Type B pancreatic cell (in vitro differentiated cells): Measurements from ENCODE around the gene ODF2. TPM values are rescaled to one million over a fixed set of nuclear protein-coding genes. Genes with fewer than 3 reads are reported as not detected.
"Not testable (repeated sequence)": the region's sequence is repeated elsewhere in the genome, so short reads cannot be mapped to it uniquely, and the experiment has no call there.

ENCODE experiments used
- DNase-seq: peaks from one replicate; pipeline ENCODE4 v3.0.0; 2021; ENCODE audit warnings: mixed read lengths; ENCODE audit not compliant: unreplicated experiment; ENCODE audit errors: extremely low spot score
- H3K27ac Mint-ChIP-seq: 2 replicates; pipeline ENCODE4 v1.8.0; 2021; ENCODE audit warnings: mild to moderate bottlenecking, mixed read lengths
- H3K27me3 Mint-ChIP-seq: 2 replicates; pipeline ENCODE4 v1.8.0; 2021; ENCODE audit warnings: mixed read lengths
- H3K36me3 Mint-ChIP-seq: 2 replicates; pipeline ENCODE4 v1.8.0; 2021; ENCODE audit warnings: mixed read lengths
- H3K4me1 Mint-ChIP-seq: one replicate; pipeline ENCODE4 v1.8.0; 2021; ENCODE audit warnings: mixed read lengths; ENCODE audit not compliant: unreplicated experiment
- H3K4me3 Mint-ChIP-seq: 2 replicates; pipeline ENCODE4 v1.8.0; 2021; ENCODE audit warnings: mild to moderate bottlenecking, mixed read lengths
- H3K9me3 Mint-ChIP-seq: 2 replicates; pipeline ENCODE4 v1.8.0; 2021; ENCODE audit warnings: mixed read lengths
- total RNA-seq: library from RNA; stranded (reverse); gene quantifications from 2 replicates; pipeline ENCODE4 v1.2.1, GENCODE V29; 2021; ENCODE audit warnings: low replicate concordance
- TF ChIP-seq, protein P1 (sequence below): fragments of 200-600 bp; sonication (generic); conservative IDR thresholded peaks from 2 replicates; pipeline ENCODE4 v1.5.0; 2021; ENCODE audit warnings: antibody characterized with exemption, mild to moderate bottlenecking

The ODF2 gene
- total RNA-seq, 1 donor from 2014 or later: 59.1 TPM

DNA sequence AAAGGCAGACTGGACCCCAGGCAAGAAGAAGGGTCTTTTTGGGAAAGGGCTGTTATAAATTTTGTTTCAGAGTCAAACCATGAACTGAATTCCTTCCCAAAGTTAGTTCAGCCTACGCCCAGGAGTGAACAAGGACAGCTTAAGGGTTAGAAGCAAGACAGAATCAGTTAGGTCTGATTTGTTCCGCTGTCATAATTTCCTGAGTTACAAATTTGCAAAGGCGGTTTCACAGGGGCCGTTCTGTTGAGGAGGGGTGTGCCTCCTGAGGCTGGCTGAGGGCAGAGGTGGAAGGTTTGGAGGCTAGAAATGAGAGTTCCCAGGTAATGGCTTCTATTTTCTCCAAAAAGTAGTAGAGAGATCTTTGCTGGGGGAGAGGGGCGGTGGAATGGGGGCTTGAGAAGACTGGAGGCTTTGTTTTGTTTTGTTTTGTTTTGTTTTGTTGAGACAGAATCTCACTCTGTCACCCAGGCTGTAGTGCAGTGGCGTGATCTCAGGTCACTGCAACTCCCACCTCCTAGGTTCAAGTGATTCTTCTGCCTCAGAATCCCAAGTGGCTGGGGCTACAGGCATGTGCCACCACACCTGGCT lies 39.3 kb upstream of the ODF2 start:
- H3K27me3 Mint-ChIP-seq: peaks cover 13% of the 10 kb centered on the region
- no peaks in the 10 kb centered on the region for H3K9me3 Mint-ChIP-seq
- peaks cover 10% of the 10 kb centered on the region for H3K4me1 Mint-ChIP-seq
- DNase-seq: no peak
- H3K27ac Mint-ChIP-seq: peak overlapping the region; percentile 98
- TF ChIP-seq, protein P1, sequence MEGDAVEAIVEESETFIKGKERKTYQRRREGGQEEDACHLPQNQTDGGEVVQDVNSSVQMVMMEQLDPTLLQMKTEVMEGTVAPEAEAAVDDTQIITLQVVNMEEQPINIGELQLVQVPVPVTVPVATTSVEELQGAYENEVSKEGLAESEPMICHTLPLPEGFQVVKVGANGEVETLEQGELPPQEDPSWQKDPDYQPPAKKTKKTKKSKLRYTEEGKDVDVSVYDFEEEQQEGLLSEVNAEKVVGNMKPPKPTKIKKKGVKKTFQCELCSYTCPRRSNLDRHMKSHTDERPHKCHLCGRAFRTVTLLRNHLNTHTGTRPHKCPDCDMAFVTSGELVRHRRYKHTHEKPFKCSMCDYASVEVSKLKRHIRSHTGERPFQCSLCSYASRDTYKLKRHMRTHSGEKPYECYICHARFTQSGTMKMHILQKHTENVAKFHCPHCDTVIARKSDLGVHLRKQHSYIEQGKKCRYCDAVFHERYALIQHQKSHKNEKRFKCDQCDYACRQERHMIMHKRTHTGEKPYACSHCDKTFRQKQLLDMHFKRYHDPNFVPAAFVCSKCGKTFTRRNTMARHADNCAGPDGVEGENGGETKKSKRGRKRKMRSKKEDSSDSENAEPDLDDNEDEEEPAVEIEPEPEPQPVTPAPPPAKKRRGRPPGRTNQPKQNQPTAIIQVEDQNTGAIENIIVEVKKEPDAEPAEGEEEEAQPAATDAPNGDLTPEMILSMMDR: no peak
- no peaks in the 10 kb centered on the region for H3K36me3 Mint-ChIP-seq
- H3K4me3 Mint-ChIP-seq: peak overlapping the region; percentile 84

DNA sequence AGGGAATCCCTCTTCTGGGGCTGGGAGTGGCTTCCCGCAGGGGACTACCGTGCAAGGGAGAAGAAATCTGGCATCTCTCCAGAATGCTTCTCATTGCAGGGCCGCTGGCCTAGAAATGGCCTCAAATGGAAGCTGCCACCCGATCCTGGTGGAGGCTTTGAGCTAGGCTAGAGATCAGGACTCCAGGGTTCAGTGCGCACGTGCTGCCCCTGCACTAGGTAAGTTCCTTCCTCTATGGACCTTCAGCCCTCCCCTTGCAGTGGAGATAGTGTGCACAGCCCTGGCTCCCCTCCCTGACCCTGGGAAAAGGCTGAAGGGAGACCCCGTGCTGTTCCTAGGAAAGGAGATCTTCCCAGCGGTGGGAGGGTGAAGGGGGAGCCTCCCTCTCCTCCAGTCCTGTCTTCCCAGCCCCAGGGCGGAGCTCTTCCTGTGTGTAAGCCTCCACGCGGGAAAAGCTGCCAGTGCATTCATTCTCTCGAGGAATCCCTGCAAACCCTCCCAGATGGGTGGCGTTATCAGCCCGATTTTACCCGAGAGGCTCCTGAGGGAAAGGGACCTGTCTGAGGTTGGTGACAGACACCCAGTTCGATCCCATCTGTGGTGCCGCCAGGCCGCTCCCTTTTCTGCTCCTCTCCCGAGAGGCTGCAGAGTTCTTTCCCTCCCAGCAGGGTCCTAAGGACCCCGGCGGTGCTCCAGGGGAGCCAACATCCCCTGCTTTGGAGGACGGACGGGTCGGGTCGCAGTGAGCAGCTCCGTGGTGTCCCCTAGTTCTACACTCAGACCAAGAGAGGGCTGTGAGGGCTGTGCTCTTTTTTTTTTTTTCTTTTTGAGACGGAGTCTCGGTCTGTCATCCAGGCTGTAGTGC lies 36.5 kb upstream of the ODF2 start:
- H3K9me3 Mint-ChIP-seq: no peaks in the 10 kb centered on the region
- TF ChIP-seq, protein P1: no peak
- DNase-seq: no peak
- no peaks in the 10 kb centered on the region for H3K36me3 Mint-ChIP-seq
- H3K27ac Mint-ChIP-seq: peak overlapping the region; percentile 84
- H3K27me3 Mint-ChIP-seq: peaks cover 12% of the 10 kb centered on the region
- peak overlapping the region; percentile 83 for H3K4me3 Mint-ChIP-seq
- peaks cover 10% of the 10 kb centered on the region for H3K4me1 Mint-ChIP-seq

- Mint-ChIP-seq H3K36me3 (no peaks in the 10 kb centered on the region), H3K4me3 (peak overlapping the region; percentile 83), H3K9me3 (no peaks in the 10 kb centered on the region), H3K27ac (peak overlapping the region; percentile 79), H3K27me3 (peaks cover 7% of the 10 kb centered on the region), H3K4me1 (peaks cover 10% of the 10 kb centered on the region)
- TF ChIP-seq, protein P1: peak; percentile 83
- DNase-seq: peak; percentile 84
Observed at GRCh38 chr9:128420060-128420650, 35.7 kb upstream of the ODF2 start.

DNA sequence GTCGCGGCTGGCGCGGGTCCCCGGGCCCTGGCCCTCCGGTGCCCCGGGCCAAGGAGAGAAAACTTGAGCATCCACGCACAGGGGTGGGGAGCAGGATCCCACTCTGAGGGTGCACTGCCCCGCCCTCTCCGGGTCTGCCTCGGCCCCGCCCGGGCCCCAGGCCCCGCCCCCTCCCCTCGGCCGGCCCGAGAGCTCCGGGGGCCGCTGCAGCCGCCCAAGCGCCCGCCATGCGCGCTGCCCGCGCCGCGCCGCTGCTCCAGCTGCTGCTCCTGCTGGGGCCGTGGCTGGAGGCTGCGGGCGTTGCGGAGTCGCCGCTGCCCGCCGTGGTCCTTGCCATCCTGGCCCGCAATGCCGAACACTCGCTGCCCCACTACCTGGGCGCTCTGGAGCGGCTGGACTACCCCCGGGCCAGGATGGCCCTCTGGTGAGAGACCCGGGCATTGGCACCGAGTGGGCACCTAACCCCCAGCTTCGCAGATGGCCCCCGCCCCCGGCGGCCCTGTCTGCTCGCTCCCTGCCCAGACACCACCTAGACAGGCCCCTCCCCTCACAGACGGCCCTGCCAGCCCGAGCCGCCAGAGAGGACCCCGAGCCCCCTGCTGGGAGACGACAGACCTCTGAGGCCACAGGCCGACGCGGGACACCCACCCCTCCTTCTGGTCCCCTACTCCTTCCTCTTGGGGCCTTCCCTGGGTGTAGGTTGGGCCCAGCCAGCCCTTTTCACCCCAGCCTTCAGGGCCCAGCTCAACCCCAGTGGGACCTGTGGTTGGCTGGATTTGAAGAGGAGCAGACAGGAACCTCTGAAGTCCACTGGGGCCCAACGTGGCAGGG lies 34.9 kb upstream of the ODF2 start, which contains the start of gene CERCAM:
TSS of gene CERCAM (plus strand) at position 207 of the 831 bp plus-strand sequence. CDS start at position 228, 21 bp downstream.
- DNase-seq: peak; percentile 76
- Mint-ChIP-seq H3K9me3 (no peaks in the 10 kb centered on the region), H3K27me3 (peaks cover 7% of the 10 kb centered on the region), H3K4me1 (peaks cover 9% of the 10 kb centered on the region), H3K4me3 (peak within 1 kb of the TSS; percentile 83), H3K27ac (peak within 1 kb of the TSS; percentile 79), H3K36me3 (no peaks in the 10 kb centered on the region)
- TF ChIP-seq, protein P1: peak; percentile 46

GRCh38 chr9:128421482-128421996 lies 34.3 kb upstream of the ODF2 start:
- peaks cover 2% of the 10 kb centered on the region for H3K4me1 Mint-ChIP-seq
- TF ChIP-seq, protein P1: no peak
- no peak for DNase-seq
- H3K4me3 Mint-ChIP-seq: peak overlapping the region; percentile 83
- no peaks in the 10 kb centered on the region for H3K9me3 Mint-ChIP-seq
- peaks cover 1% of the 10 kb centered on the region for H3K27me3 Mint-ChIP-seq
- no peak overlapping the region for H3K27ac Mint-ChIP-seq
- no peaks in the 10 kb centered on the region for H3K36me3 Mint-ChIP-seq

- H3K27me3 Mint-ChIP-seq, H3K36me3 Mint-ChIP-seq, DNase-seq, H3K4me1 Mint-ChIP-seq, H3K9me3 Mint-ChIP-seq: not testable (repeated sequence)
- peak overlapping the region; percentile 69 for H3K27ac Mint-ChIP-seq
- H3K4me3 Mint-ChIP-seq: peak overlapping the region; percentile 59
Observed at GRCh38 chr9:128422022-128422782, 33.6 kb upstream of the ODF2 start.
